22Rv1 (cell line): ENCODE data around the gene FRMD4B.

Experiments
- CTCF ChIP-seq: fragments of 450-650 bp; IDR thresholded peaks from 2 replicates; pipeline ENCODE4 v1.5.1; 2017; ENCODE audit warnings: mild to moderate bottlenecking
- ZFX ChIP-seq: fragments of 450-650 bp; IDR thresholded peaks from 2 replicates; pipeline ENCODE4 v1.6.1; 2017; ENCODE audit warnings: antibody characterized with exemption, borderline replicate concordance

DNA sequence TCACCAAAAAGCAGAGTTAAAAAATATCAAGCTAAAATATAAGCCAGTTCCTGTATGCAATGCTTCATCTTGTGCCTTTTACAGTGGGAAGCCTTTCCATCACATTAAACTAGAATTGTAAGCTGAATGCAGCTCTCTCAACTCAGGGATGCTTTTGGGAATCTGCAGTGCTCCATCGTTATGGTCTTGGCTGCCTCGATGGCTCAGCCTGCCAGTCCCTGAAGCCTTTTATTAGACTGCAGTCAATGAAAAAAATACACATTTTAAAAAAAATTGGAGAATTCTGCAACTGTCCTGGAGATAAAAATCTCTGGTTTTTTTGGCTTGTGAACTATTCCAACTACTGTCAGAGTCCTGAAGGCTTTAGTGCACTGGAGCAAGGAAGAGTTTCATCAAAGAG, 53.0 kb downstream of the FRMD4B start:
- TF ChIP-seq CTCF = no peak
- TF ChIP-seq ZFX = no peak
